ENCODE measurements around the gene CLEC6A.

CLEC6A gene

DNA sequence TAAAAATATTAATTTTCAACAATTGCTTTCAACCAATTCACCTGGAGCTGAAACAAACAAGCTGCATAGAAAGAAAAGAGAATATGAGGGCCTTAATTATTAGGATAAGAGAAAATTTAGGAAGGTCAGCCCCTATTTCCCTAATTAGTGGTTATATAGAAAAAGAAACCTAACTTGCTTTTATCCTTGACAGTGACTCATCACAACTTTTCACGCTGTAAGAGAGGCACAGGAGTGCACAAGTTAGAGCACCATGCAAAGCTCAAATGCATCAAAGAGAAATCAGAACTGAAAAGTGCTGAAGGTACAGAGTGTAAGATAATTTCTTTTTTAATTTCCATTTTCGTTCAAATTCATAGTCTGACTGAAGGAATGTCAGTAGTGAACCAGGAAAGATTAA lies 62.2 kb downstream of the CLEC6A start:
- Histone ChIP-seq H3K4me3 (no peak overlapping the region), H3K27ac (no peak overlapping the region)
- TF ChIP-seq, protein P1, sequence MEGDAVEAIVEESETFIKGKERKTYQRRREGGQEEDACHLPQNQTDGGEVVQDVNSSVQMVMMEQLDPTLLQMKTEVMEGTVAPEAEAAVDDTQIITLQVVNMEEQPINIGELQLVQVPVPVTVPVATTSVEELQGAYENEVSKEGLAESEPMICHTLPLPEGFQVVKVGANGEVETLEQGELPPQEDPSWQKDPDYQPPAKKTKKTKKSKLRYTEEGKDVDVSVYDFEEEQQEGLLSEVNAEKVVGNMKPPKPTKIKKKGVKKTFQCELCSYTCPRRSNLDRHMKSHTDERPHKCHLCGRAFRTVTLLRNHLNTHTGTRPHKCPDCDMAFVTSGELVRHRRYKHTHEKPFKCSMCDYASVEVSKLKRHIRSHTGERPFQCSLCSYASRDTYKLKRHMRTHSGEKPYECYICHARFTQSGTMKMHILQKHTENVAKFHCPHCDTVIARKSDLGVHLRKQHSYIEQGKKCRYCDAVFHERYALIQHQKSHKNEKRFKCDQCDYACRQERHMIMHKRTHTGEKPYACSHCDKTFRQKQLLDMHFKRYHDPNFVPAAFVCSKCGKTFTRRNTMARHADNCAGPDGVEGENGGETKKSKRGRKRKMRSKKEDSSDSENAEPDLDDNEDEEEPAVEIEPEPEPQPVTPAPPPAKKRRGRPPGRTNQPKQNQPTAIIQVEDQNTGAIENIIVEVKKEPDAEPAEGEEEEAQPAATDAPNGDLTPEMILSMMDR (IDR thresholded peaks at IDR 0.05) = no peak
- no peak for DNase-seq (ENCODE audit: low spot score)

DNA sequence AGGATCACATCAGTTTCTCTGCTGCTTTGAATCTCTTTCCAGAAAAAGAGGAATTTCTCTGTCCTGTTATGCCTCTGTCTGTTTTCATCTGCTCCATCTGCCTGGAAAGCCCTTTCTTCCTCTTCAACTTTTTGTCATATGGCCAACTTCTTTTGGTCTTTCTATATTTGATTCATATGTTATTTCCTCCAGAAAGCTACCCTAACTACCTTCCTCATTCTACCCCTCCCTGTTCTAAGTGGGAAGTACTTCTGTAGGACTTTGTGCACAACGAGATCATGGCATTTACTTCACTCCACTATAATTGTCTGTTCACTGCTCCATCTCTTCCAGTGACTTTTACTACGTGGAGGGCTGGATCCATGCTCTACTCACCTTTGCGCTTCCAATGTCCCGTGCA lies 63.4 kb downstream of the CLEC6A start:
- Histone ChIP-seq H3K27ac (peak overlapping the region in 1 of 2 donors; percentile 41), H3K4me3 (no peak overlapping the region)
- TF ChIP-seq, protein P1 (IDR thresholded peaks at IDR 0.05) = no peak
- DNase-seq (ENCODE audit: low spot score) = no peak

DNA sequence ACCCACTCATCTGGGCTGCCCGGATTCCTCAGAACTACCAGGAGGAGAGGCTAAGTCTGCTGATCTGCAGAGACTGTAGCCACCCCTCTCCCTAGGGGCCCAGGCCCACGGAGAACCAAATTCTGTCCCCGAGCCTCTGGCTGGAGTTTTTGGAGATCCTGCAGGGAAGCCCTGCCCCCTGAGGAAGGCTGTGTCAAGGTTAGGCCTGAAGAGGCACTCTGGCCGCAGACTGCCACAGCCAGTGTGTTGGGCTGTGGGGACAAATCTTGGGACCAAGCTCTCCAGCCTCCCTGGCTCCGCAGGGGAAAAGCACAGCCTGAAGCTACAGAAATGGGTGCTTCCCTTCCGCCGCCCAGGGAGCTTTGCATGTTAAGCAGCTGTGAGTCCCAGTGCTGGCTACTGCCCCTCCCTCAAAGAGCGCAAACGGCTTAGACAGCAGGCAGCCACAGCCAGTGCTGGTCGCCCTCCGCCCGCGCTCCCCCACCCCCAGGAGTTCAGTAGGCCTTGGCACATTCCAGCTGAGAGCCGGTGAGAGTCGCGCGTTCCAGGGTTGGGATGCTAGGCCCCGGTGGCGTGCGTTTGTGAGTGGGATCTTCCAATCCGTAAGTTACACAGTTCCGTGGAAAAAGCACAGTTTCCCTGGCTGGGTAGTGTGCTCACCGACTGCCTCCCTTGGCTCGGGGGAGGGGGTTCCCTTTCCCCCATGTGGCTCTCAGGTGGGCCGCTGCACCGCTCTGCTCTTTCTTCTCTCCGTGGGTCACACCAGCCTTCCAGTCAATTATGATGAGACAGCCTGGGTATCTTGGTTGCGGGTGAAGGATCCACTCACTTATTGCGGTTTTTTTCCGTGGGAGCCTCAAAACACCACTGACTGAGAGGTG lies 71.7 kb downstream of the CLEC6A start:
- no peak for DNase-seq (ENCODE audit: low spot score)
- TF ChIP-seq, protein P1 (IDR thresholded peaks at IDR 0.05) = no peak

More for the DNA sequence above, 71.7 kb downstream of the CLEC6A start:
- no peak overlapping the region for H3K27ac ChIP-seq
- no peak overlapping the region for H3K4me3 ChIP-seq
